Neural crest cell (in vitro differentiated cells): ENCODE data around the gene ZNF296. TPM values are rescaled to one million over a fixed set of nuclear protein-coding genes. Genes with fewer than 3 reads are reported as not detected.

ENCODE experiments used
- DNase-seq: peaks from one replicate; pipeline ENCODE4 v3.0.0; 2021; ENCODE audit warnings: low read depth, mixed read lengths, low spot score
- H3K27ac Mint-ChIP-seq: one replicate; pipeline ENCODE4 v1.8.0; 2021; ENCODE audit warnings: mild to moderate bottlenecking, mixed read lengths; ENCODE audit not compliant: unreplicated experiment
- H3K27me3 Mint-ChIP-seq: 2 replicates; pipeline ENCODE4 v1.8.0; 2021; ENCODE audit warnings: low read depth, mild to moderate bottlenecking, mixed read lengths
- H3K36me3 Mint-ChIP-seq: 2 replicates; pipeline ENCODE4 v1.8.0; 2021; ENCODE audit warnings: low read depth, mild to moderate bottlenecking, mixed read lengths
- H3K4me1 Mint-ChIP-seq: 2 replicates; pipeline ENCODE4 v1.8.0; 2021; ENCODE audit warnings: mixed read lengths
- H3K4me3 Mint-ChIP-seq: one replicate; pipeline ENCODE4 v1.8.0; 2021; ENCODE audit warnings: mild to moderate bottlenecking, mixed read lengths
- H3K9me3 Mint-ChIP-seq: 2 replicates; pipeline ENCODE4 v1.8.0; 2021; ENCODE audit warnings: mixed read lengths
- total RNA-seq: library from RNA; stranded (reverse); gene quantifications from 2 replicates; pipeline ENCODE4 v1.2.1, GENCODE V29; 2021
- TF ChIP-seq, protein P1 (sequence below): fragments of 200-600 bp; sonication (generic); conservative IDR thresholded peaks from 2 replicates; pipeline ENCODE4 v1.5.0; 2021; ENCODE audit warnings: antibody characterized with exemption, mild to moderate bottlenecking

Gene ZNF296
- total RNA-seq, 1 donor from 2014 or later: 1.2 TPM

DNA sequence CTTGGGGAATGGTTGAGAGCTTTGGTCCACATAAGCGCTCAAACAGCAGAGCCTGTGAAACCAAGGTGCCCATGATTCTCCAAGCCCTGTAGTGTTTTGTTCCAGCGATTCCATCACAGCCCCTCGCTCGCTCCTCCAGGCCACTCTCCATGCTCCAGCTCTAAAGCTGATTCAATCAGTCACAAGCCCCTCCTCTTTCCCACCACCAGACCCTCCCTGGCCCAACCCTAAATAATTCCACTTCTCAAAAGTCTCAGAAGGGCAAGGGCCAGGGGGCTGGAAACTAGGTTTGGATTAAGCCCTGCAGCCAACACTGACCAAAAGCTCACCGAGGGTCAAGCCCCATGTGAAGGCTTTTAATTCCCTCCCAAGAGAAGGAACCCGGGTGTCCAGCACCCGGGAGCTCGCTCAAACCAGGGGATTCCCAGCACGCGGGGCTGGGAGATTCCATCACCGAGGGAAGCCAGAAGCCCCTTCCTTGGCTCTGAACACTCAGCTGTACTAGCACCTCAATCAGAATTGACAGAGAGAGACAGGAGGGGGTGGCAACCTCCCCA, 1.5 kb downstream of the ZNF296 start:
- Mint-ChIP-seq H3K4me3 (peak overlapping the region; percentile 70), H3K27me3 (peaks cover 38% of the 10 kb centered on the region), H3K36me3 (no peaks in the 10 kb centered on the region), H3K4me1 (peaks cover 19% of the 10 kb centered on the region), H3K9me3 (no peaks in the 10 kb centered on the region), H3K27ac (peak overlapping the region; percentile 71)
- TF ChIP-seq, protein P1, sequence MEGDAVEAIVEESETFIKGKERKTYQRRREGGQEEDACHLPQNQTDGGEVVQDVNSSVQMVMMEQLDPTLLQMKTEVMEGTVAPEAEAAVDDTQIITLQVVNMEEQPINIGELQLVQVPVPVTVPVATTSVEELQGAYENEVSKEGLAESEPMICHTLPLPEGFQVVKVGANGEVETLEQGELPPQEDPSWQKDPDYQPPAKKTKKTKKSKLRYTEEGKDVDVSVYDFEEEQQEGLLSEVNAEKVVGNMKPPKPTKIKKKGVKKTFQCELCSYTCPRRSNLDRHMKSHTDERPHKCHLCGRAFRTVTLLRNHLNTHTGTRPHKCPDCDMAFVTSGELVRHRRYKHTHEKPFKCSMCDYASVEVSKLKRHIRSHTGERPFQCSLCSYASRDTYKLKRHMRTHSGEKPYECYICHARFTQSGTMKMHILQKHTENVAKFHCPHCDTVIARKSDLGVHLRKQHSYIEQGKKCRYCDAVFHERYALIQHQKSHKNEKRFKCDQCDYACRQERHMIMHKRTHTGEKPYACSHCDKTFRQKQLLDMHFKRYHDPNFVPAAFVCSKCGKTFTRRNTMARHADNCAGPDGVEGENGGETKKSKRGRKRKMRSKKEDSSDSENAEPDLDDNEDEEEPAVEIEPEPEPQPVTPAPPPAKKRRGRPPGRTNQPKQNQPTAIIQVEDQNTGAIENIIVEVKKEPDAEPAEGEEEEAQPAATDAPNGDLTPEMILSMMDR: no peak
- no peak for DNase-seq

DNA sequence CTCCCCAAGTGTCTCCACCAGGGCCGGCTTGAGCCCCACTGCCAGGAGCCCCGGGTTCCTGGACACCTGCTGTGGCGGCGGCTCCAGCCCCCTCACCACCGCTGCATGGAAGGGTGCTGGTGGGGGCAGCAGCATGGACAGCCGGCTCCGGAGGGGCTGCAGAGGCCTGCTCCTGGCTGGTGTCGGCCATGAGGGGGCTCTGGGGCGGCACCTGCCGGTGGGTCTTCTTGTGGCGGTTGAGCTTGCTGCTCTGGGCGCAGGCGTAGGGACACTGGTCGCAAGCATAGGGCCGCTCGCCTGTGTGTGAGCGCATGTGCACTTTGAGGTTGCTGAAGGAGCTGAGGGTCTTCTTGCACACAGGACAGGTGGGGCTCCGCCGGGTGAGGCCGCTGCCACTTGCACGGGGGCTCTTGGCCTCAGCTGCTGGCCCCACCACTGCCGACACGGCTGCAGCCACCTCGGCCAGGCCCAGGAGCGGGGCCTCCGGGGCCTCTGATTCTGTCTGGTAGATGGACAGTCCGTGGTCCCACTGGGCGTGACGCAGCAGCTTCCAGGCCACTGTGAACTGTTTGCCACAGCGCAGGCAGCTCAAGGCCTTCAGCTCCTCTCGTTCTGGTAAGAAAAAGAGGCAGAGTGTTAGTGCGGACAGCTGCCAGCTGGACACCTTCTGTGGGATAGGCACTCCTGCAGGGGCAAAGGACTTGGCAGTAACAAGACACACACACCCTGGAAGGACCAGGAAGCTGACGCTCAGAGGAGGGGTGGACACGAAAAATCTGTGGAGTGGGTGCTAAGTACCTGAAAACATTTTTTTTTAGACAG, 4.1 kb downstream of the ZNF296 start:
- TF ChIP-seq, protein P1: no peak
- Mint-ChIP-seq H3K4me1 (peaks cover 12% of the 10 kb centered on the region), H3K36me3 (no peaks in the 10 kb centered on the region), H3K4me3 (no peak overlapping the region), H3K27me3 (peaks cover 28% of the 10 kb centered on the region), H3K27ac (no peak overlapping the region), H3K9me3 (no peaks in the 10 kb centered on the region)
- no peak for DNase-seq

DNA sequence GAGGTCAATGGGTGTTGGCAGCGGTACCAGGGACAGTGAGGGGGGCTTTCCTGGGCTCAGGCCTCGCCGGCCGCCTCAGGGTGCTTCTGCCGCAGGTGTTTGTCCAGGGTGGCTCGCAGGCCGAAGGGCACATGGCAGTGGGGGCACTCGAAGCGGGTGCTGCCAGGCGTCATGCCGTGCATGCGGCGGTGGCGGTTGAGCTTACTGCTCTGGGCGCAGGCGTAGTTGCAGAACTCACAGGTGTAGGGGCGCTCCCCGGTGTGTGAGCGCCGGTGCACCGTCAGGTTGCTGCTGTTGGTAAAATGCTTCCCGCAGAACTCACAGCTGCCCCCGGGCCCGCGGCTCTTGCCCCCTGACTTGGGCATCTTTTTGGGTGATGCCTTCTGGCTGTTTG, 4.7 kb downstream of the ZNF296 start:
- TF ChIP-seq, protein P1: no peak
- Mint-ChIP-seq H3K27me3 (peaks cover 21% of the 10 kb centered on the region), H3K27ac (no peak overlapping the region), H3K9me3 (no peaks in the 10 kb centered on the region), H3K4me1 (peaks cover 7% of the 10 kb centered on the region), H3K4me3 (no peak overlapping the region), H3K36me3 (no peaks in the 10 kb centered on the region)
- no peak for DNase-seq

DNA sequence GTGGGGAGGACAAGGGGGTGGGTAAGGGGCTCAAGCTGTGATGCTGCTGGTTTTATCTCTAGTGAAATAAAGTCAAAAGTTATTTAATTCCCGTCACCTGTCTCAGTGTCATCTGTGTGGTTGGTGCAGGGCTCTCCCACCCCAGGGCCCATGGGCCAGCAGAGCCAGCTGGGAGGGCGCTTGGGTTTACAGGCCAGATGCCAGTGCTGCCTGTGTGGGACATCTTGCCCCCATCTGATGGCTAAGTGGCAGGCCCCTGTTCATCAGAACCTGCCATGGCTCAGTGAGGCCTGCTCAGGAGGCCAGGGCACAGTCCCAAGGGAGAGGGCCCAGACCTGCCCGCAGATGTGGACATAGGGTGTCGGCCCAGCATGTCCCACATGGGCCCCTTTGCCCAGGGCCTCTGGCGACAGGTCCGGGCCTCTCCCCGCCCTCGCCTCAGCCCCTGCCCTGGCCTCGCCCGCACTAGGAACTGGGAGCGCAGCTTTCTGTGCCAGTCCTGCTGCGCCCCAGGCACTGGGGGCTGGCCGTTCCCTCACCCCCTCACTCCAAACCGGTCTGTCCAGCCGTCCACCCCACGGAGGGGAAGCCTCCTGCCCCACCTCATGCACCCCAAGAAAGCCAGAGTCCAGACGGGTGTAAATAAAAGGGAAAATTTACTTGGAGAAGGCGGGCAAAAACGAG, 5.3 kb downstream of the ZNF296 start:
- no peaks in the 10 kb centered on the region for H3K36me3 Mint-ChIP-seq
- no peak overlapping the region for H3K4me3 Mint-ChIP-seq
- H3K27me3 Mint-ChIP-seq: peaks cover 16% of the 10 kb centered on the region
- no peak for DNase-seq
- H3K9me3 Mint-ChIP-seq: no peaks in the 10 kb centered on the region
- TF ChIP-seq, protein P1: no peak
- H3K27ac Mint-ChIP-seq: peak overlapping the region; percentile 27
- peaks cover 4% of the 10 kb centered on the region for H3K4me1 Mint-ChIP-seq

DNA sequence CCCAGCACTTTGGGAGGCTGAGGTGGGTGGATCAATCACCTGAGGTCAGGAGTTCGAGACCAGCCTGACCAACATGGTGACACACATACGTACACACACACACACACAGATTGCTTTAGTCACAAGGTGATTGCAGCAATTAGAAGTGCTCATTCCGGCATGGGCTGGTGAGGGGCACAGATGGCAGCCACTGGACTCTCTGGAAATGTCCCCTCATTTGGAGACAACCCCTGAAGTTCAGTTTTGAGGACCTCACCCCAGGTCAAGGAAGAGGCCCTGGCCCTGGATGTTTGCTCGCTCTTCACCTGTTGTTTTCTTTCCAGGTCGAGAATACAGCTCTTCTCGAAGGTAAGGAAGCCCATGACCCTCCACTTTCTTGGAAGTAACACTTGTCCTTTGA, 6.1 kb downstream of the ZNF296 start:
- TF ChIP-seq, protein P1: no peak
- Mint-ChIP-seq H3K27me3 (peaks cover 9% of the 10 kb centered on the region), H3K4me1 (peaks cover 4% of the 10 kb centered on the region), H3K9me3 (no peaks in the 10 kb centered on the region), H3K36me3 (no peaks in the 10 kb centered on the region), H3K27ac (no peak overlapping the region), H3K4me3 (no peak overlapping the region)
- DNase-seq: no peak
